Heart left ventricle (tissue), 13 donors: ENCODE results near the gene ZFP36L1.

Source experiments
- POLR2A ChIP-seq, 2 donors: fragments of 450-650 bp; IDR thresholded peaks; one replicate each; pipeline ENCODE4 v1.6.1; 2017; ENCODE audit warnings: antibody characterized with exemption in 2 of 2, mild to moderate bottlenecking in 2 of 2, moderate library complexity in 2 of 2
- TF ChIP-seq, protein P1 (sequence below), 12 donors: fragments of 200-600 bp; sonication (generic) in 4 of 12; IDR thresholded peaks; one replicate each; pipeline versions ENCODE4 v1.5.0 to v1.8.0; 2018 to 2022; ENCODE audit warnings: antibody characterized with exemption in 12 of 12, mild to moderate bottlenecking in 5 of 12
- donor health status: ischemic (EF 13 %, LVEDD 7.1; RV severe dilation, severe dysfunction).
- donor health status: DM: no; HTN: yes; CAD: no.
- donor health status: DM: no; HTN: no; CAD: no.
- donor health status: ischemic (EF 25% LVEDD 6.9; RV normal size, moderate dysfunction).
- donor health status: ischemic (EF 25% LVEDD 5.7; RV mildly dilated, moderate dysfunction).
- donor health status: ischemic (EF 35%, LVEDD 5.7; RV mildly dilated, moderate dysfunction).
- donor health status: nonischemic (EF 11% LVEDD 7.7; RV severe dilation, severe dysfunction).
- donor health status: DM: yes; HTN: yes; CAD: no.
- donor health status: PGD.
- donor health status: ischemic (EF 29% LVEDD 5.4; RV normal size, mild dysfunction).
- donor health status: nonischemic (EF 23%, LVEDD 6.1; RV moderate dilation, normal function).

DNA sequence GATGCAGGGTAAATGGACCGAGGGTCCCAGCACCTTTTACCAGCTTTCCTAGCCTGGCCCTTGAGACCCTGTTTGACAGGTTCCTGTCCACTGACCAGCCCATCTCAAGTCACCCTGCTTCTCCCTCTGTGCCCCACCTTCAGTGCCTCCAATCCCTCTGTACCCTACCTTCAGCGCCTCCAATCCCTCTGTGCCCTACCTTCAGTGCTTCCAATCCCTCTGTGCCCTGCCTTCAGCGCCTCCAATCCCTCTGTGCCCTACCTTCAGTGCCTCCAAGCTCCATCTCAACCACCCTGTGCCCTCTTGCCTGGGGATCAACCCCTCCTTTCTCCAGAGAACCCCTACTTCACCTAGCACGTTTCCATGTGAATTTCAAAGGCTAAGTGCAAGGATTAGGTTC, 54.3 kb downstream of the ZFP36L1 start:
- TF ChIP-seq POLR2A (IDR thresholded peaks at IDR 0.05), result no peak
- TF ChIP-seq, protein P1, sequence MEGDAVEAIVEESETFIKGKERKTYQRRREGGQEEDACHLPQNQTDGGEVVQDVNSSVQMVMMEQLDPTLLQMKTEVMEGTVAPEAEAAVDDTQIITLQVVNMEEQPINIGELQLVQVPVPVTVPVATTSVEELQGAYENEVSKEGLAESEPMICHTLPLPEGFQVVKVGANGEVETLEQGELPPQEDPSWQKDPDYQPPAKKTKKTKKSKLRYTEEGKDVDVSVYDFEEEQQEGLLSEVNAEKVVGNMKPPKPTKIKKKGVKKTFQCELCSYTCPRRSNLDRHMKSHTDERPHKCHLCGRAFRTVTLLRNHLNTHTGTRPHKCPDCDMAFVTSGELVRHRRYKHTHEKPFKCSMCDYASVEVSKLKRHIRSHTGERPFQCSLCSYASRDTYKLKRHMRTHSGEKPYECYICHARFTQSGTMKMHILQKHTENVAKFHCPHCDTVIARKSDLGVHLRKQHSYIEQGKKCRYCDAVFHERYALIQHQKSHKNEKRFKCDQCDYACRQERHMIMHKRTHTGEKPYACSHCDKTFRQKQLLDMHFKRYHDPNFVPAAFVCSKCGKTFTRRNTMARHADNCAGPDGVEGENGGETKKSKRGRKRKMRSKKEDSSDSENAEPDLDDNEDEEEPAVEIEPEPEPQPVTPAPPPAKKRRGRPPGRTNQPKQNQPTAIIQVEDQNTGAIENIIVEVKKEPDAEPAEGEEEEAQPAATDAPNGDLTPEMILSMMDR (IDR thresholded peaks at IDR 0.05), result no peak
